Smooth muscle cell (in vitro differentiated cells): ENCODE measurements around the gene BTBD17. TPM values are rescaled to one million over a fixed set of nuclear protein-coding genes. Genes with fewer than 3 reads are reported as not detected.

Experiments
- DNase-seq: peaks from one replicate; lab custom pipeline; 2025; ENCODE audit not compliant: unreplicated experiment; lab: John Stamatoyannopoulos, UW
- H2AFZ ChIP-seq: fragments of 200-600 bp; sonication (generic); 2 replicates; pipeline ENCODE4 v1.6.0; 2016; ENCODE audit warnings: antibody characterized with exemption, low read depth, mild to moderate bottlenecking
- H3F3A ChIP-seq: fragments of 200-600 bp; sonication (generic); 2 replicates; pipeline ENCODE4 v1.6.0; 2017; ENCODE audit warnings: antibody characterized with exemption, low read depth
- H3K27ac ChIP-seq: fragments of 200-600 bp; sonication (generic); 2 replicates; pipeline ENCODE4 v1.5.1; 2016; ENCODE audit warnings: low read depth, mild to moderate bottlenecking
- H3K27me3 ChIP-seq: fragments of 200-600 bp; sonication (generic); 2 replicates; pipeline ENCODE4 v1.6.1; 2016; ENCODE audit warnings: low read depth, mild to moderate bottlenecking
- H3K36me3 ChIP-seq: fragments of 200-600 bp; sonication (generic); 2 replicates; pipeline ENCODE4 v1.5.1; 2016; ENCODE audit warnings: low read depth
- H3K4me1 ChIP-seq: fragments of 200-600 bp; sonication (generic); 2 replicates; pipeline ENCODE4 v1.5.1; 2016; ENCODE audit warnings: low read depth
- H3K4me2 ChIP-seq: fragments of 200-600 bp; sonication (generic); 2 replicates; pipeline ENCODE4 v1.6.0; 2016; ENCODE audit warnings: mild to moderate bottlenecking
- H3K4me3 ChIP-seq: fragments of 200-600 bp; sonication (generic); 2 replicates; pipeline ENCODE4 v1.5.1; 2016; ENCODE audit warnings: mild to moderate bottlenecking
- H3K79me2 ChIP-seq: fragments of 200-600 bp; sonication (generic); 2 replicates; pipeline ENCODE4 v1.6.0; 2016; ENCODE audit warnings: low read depth, mild to moderate bottlenecking
- H3K9ac ChIP-seq: fragments of 200-600 bp; sonication (generic); 2 replicates; pipeline ENCODE4 v1.6.0; 2016; ENCODE audit warnings: low read depth
- H3K9me3 ChIP-seq: fragments of 200-600 bp; sonication (generic); replicated peaks from 2 replicates; pipeline ENCODE4 v1.5.1; 2016; ENCODE audit warnings: low read depth
- H4K20me1 ChIP-seq: fragments of 200-600 bp; sonication (generic); 2 replicates; pipeline ENCODE4 v1.6.0; 2016; ENCODE audit warnings: low read depth
- CTCF ChIP-seq: fragments of 200-600 bp; sonication (generic); IDR thresholded peaks from 2 replicates; pipeline ENCODE4 v1.5.1; 2017; ENCODE audit warnings: borderline replicate concordance, mild to moderate bottlenecking, antibody characterized with exemption; ENCODE audit not compliant: insufficient read depth, poor library complexity, severe bottlenecking
- WGBS: methylation state at CpG from one replicate; pipeline ENCODE4 v1.1.7; 2016; ENCODE audit warnings: low lambda C conversion rate; 5-methylcytosine and 5-hydroxymethylcytosine counted together
- polyA plus RNA-seq: library from polyadenylated mRNA; unstranded; fragments of >200 nt; fragmentation: Nextera tagmentation; extraction: Ambion mirVana; gene quantifications from 2 replicates; pipeline ENCODE4 v1.2.1, GENCODE V29; 2016
- total RNA-seq: library from RNA; depleted of rRNA; stranded (reverse); fragments of >200 nt; gene quantifications from 2 replicates; pipeline ENCODE4 v1.2.3, GENCODE V29; 2014

Gene BTBD17
- total and polyA plus RNA-seq, 2 experiments from 2014 or later = not detected

- no peak within 1 kb of the TSS for H3K4me3 ChIP-seq
- H3K4me1 ChIP-seq = peaks cover 9% of the 10 kb centered on the region
- no peaks in the 10 kb centered on the region for H3K79me2 ChIP-seq
- DNase-seq = no peak
- no peak for TF ChIP-seq CTCF
- no peak within 1 kb of the TSS for H3K27ac ChIP-seq
- no peaks in the 10 kb centered on the region for H3K9me3 ChIP-seq
- no peaks in the 10 kb centered on the region for H3F3A ChIP-seq
- peaks cover 16% of the 10 kb centered on the region for H3K27me3 ChIP-seq
- no peaks in the 10 kb centered on the region for H4K20me1 ChIP-seq
- H3K4me2 ChIP-seq = no peak within 1 kb of the TSS
- H3K9ac ChIP-seq = no peak within 1 kb of the TSS
- H2AFZ ChIP-seq = no peak within 1 kb of the TSS
- WGBS = 78% methylated on average over 5 of the region's 5 CpGs
- H3K36me3 ChIP-seq = no peaks in the 10 kb centered on the region
Measured at GRCh38 chr17:74367206-74367605, 5.5 kb upstream of the BTBD17 start, which contains the start of gene GPR142. TSS of gene GPR142 (plus strand) at chr17:74367506. CDS start at chr17:74369541, 2,035 bp downstream.

GRCh38 chr17:74362810-74363498, 1.3 kb upstream of the BTBD17 start:
- H3K27ac ChIP-seq = no peak overlapping the region
- no peak for TF ChIP-seq CTCF
- no peaks in the 10 kb centered on the region for H3K9me3 ChIP-seq
- H3K4me2 ChIP-seq = no peak overlapping the region
- no peaks in the 10 kb centered on the region for H4K20me1 ChIP-seq
- no peak overlapping the region for H3K9ac ChIP-seq
- H3K4me3 ChIP-seq = no peak overlapping the region
- WGBS = 81% methylated on average over 14 of the region's 14 CpGs
- H3F3A ChIP-seq = no peaks in the 10 kb centered on the region
- H3K27me3 ChIP-seq = peaks cover 46% of the 10 kb centered on the region
- H3K79me2 ChIP-seq = no peaks in the 10 kb centered on the region
- H2AFZ ChIP-seq = no peak overlapping the region
- peaks cover 14% of the 10 kb centered on the region for H3K4me1 ChIP-seq
- no peaks in the 10 kb centered on the region for H3K36me3 ChIP-seq
- no peak for DNase-seq

GRCh38 chr17:74362069-74362405, 369 bp upstream of the BTBD17 start:
- WGBS = 58% methylated on average over 9 of the region's 9 CpGs
- no peaks in the 10 kb centered on the region for H3K9me3 ChIP-seq
- no peak overlapping the region for H3K9ac ChIP-seq
- H3K36me3 ChIP-seq = no peaks in the 10 kb centered on the region
- no peaks in the 10 kb centered on the region for H3F3A ChIP-seq
- TF ChIP-seq CTCF = no peak
- no peak overlapping the region for H3K27ac ChIP-seq
- no peak for DNase-seq
- peaks cover 14% of the 10 kb centered on the region for H3K4me1 ChIP-seq
- no peaks in the 10 kb centered on the region for H3K79me2 ChIP-seq
- H3K4me2 ChIP-seq = no peak overlapping the region
- H3K27me3 ChIP-seq = peaks cover 56% of the 10 kb centered on the region
- no peaks in the 10 kb centered on the region for H4K20me1 ChIP-seq
- H2AFZ ChIP-seq = no peak overlapping the region
- no peak overlapping the region for H3K4me3 ChIP-seq

GRCh38 chr17:74360899-74361229, 804 bp downstream of the BTBD17 start:
- 70% methylated on average over 7 of the region's 7 CpGs for WGBS
- no peak overlapping the region for H3K4me2 ChIP-seq
- peaks cover 66% of the 10 kb centered on the region for H3K27me3 ChIP-seq
- H3K4me1 ChIP-seq = peaks cover 14% of the 10 kb centered on the region
- no peak overlapping the region for H3K9ac ChIP-seq
- no peak overlapping the region for H3K4me3 ChIP-seq
- TF ChIP-seq CTCF = no peak
- H3K9me3 ChIP-seq = no peaks in the 10 kb centered on the region
- no peak for DNase-seq
- H4K20me1 ChIP-seq = no peaks in the 10 kb centered on the region
- H3K79me2 ChIP-seq = no peaks in the 10 kb centered on the region
- no peaks in the 10 kb centered on the region for H3K36me3 ChIP-seq
- H2AFZ ChIP-seq = no peak overlapping the region
- no peak overlapping the region for H3K27ac ChIP-seq
- H3F3A ChIP-seq = no peaks in the 10 kb centered on the region
